Amygdala (tissue), 56 donors: ENCODE results near the gene HDAC4.

ENCODE experiments used
- DNase-seq, 56 donors: peaks; one replicate each; lab custom pipeline; 2025; lab: John Stamatoyannopoulos, UW

HDAC4 gene

DNA sequence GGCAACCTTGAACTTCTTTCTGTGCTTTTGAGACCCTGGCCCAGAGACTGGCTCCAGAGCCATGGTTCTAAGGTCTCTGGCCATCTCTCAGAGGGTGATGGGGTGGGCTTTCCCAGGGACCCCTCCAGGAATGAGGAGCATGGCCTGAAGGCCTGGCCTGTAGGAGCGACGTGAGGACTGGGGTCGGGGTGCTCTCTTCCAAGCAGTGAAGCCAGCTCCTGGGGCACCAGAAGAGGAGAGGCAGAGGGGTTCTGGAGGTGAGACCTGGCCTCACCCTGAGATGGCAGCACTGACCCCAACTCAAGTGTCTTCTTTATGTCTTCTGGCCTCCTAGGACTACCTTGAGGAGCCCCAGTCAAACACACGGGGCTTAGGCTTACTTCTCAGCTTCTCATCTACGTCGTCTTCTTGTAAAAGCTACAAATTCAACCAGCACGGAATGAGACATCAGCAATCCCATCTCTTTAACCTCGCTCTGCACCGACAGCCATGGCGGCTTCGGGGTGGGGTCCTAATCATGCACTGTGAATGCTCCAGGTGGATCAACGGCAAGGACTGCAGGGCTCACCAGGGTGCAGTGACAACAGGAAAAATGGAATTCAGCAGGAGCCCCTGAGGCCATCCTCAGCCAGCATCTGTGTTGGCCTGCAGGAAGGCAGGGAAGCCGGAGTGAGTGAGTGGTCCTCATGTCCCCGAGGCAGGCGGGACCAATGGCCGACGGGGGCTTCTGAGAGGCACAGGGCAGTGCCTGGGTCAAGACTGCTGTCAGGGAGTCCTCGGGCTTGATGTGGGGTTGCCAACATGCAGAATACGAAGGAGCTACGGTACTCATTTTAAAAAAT, 214.1 kb downstream of the HDAC4 start:
- DNase-seq = no peak

DNA sequence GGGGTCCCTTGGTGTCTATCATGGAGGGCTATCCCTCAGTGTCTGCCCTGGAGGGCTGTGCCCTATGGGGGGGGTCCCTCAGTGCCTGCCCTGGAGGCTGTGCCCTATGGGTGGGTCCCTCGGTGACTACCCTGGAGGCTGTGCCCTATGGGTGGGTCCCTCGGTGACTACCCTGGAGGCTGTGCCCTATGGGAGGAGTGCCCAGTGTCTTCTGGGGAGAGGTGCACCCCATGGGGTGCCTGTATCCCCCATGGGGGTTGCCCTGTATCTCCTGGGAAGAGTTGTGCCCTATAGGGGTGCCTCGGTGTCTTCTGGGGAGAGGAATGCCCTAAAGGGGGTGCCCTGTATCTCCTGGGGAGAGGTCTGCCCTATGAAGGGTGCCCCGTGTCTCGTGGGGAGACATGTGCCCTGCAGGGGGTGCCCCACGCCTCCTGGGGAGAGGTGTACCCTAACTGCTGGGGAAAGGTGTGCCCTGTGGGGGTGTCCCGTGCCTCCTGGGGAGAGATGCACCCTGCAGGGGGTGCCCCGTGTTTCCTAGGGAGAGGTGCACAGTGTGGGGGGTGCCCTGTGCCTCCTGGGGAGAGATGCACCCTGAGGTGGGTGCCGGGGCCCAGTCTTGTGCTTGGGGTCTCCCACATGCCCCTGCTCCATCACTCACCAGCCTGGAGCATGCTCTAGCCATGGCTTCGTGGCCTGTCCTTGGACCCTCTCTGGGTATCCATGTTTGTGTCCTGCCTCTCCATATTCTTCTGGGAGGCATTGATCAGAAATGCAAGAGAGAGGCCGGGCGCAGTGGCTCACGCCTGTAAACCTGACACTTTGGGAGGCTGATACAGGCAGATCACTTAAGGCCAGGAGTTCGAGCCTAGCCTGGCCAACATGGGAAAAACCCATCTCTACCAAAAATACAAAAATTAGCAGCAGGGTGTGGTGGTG, 215.6 kb downstream of the HDAC4 start:
- DNase-seq = no peak

DNA sequence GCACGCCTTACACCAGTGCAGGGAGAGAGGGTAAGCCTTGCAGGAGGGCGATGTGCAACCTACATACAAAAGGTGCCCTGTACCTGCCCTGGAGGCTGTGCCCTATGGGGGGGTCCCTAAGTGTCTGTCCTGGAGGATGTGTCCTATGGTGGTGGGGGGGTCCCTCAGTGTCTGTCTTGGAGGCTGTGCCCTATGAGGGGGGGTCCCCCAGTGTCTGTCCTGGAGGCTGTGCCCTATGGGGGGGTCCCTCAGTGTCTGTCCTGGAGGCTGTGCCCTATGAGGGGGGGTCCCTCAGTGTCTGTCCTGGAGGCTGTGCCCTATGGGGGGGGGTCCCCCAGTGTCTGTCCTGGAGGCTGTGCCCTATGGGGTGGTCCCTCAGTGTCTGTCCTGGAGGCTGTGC, 216.6 kb downstream of the HDAC4 start:
- DNase-seq = no peak

DNA sequence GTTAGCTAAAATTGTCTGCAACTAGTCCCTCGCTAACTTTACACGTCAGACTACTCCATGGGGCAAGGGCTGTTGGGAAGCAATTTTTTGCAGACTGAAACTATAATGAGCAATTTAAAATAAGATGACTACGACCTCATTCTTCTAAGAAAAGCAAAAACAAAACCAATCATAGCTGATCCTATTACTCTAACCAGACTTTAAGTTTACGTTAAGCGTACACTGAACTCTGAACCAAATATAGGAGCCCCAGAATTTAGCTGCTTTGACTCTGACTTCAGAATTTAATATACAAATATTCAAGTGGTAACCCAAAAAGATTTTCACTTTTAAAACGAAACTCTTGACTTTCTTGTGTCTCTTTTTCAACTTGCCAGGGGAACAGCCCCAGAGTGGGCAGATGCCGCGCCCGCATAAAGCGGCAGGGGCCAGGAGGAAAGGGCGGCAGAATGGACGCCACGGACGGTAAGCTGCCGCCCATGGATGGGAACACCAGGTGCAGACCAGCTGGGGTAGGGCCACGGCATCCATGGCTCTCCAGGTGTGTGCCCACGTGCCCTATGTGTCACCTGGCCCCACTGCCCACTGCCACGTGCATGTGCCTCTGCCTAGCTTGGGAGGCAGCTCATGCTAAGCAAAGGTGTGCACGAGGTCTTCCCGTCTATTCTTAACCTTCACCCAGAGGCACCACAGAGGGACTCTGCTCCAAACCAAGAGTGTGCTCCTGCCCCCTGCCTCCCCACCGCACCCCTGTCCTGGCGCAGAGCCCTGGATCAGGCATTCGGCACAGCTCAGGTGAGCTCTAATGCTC, 217.6 kb downstream of the HDAC4 start:
- no peak for DNase-seq

DNA sequence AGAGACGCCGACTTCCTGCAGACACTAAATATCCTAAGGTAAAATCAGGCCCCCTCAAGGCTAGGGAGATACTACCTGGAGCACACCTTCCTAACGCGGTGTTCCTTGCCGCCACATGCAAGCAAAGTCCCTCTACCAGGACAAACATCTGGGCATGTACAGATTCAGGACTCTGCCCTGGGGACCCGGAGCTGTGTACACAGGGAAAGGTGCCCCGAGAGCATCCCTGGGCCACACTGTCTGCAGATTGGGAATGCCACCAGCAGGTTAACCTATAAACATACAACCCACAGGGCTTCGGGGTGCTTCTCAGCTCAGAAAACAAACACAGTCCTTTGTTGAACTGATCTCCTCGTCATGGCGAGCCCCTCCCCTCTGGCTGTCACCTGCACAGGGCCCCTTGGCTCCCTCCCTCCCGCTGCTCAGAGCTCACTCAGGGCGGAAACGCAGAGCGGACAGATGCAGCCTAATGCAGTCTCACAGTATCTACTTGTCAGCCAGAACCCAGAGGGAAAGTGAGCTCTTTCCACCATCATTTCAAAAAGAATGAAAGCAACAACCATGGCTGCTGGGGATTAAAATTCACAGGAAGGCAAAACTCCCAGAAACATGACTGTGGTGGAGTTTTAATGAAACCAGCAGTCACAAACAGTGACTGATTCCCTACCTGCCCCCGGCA, 218.8 kb downstream of the HDAC4 start:
- no peak for DNase-seq

DNA sequence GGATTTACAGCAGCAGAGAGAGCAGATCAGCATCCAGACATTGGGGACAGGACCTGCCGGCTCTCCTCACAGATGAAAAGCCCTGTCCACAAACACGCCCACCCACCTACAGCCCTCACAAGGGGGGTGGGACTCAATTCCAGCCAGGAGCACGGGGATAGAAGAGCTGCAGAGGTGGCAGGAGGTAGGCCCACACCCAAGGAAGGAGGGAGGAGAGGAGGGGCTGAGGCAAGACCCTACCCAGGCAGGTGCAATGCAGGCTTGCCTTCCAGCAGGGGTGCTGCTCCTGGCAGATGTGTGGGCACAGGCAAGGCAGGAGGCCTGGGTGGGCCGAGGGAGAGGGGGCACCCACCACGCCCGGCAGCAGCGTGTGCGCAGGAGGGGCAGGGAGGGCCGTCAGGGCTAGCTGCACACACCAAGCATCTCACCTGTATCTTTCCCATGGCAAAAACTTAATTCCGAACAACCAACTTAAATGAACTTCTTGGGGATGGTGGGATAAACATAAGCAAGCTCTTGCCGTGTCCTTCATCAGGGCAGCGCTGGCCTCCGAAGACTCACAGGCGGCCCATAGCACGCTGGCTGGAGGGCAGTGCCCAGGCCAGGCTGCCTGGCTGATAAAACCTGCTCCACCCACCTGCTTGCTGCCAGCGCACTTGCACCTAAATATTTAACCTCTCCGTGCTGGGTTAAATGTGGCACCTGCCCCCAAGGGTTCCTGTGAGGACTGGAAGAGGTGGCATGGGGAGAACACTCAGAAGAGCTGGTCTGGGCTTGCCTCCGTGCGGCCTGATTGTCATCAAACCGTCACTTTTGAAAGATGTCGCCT, 219.5 kb downstream of the HDAC4 start:
- no peak for DNase-seq

DNA sequence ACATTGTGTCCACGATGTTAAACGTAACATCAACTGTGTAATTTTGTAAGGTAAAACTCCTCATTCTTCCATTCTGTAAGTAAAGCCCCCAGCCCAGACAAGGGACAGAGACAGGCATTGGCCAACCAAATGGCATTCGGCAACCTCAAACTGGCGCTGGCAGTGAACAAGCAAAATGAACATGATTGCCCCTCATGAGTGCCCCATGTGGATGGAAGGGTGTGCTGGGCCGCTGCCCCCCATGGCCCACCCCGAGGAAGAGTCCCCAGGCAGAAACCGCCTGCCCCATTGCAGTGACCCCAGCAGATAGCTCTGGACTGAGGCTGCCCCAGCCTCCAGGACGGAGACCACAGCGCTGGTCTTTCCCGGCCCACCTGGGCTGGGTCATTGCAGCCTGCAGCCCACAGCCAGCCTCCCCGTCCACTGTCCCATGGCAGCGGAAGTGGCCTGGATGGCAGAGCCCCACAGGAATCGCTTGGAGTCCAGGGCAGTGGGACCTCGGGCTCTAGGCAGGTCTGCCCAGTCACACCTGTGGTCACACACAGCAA, 220.2 kb downstream of the HDAC4 start:
- no peak for DNase-seq

DNA sequence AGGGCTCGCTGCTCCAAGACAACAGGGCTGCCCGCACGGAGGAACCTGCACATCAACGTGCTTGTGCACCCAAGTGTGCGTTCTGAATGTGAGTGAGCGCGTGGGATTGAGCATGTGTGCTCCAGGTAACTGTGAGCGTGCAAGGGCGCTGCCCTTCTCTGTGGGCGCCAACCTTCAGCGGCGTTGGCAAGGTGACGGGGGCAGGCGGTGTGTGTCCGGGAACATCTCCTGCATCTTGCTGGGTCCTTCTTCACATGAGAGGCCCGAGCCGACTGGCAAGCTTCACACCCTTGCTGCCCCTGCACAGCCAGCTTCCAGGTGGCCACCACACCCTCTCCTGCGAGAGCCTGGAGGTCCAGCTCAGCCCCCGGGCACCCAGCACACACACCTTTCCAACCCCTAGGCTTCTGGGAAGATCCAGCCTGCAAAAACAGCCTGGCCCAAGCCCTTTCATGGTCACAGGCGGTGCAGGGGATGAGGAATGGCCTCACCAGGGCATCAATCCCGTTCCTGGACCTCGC, 220.9 kb downstream of the HDAC4 start:
- DNase-seq = no peak

DNA sequence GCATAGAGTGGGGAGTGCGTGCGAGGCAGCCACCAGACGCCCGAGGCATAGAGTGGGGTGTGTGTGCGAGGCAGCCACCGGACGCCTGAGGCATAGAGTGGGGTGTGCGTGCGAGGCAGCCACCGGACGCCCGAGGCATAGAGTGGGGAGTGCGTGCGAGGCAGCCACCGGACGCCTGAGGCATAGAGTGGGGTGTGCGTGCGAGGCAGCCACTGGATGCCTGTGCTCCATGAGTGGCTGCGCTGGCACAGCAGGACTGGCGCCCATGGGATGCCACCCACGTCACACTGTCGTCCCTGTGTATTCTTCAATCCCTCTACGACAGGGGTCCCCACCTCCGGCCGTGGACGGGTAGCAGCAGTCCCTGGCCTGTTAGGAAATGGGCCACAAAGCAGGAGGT, 221.9 kb downstream of the HDAC4 start:
- DNase-seq = no peak

DNA sequence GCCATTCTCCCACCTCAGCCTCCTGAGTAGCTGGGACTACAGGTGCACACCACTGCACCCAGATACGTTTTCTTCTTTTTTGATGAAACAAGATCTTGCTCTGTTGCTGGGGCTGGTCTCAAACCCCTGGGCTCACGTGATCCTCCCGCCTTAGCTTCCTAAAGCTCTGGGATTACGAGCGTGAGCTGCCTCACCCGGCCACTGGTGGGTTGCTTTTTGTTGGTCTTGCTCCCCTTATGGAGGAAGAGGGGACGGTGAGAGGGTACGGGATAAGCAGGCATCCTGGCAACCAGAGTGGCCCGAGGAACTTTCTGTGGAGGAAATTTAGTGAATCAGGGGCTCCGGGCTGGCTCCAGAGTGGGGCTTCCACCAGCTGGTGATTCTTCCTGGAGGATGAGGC, 222.3 kb downstream of the HDAC4 start:
- no peak for DNase-seq

DNA sequence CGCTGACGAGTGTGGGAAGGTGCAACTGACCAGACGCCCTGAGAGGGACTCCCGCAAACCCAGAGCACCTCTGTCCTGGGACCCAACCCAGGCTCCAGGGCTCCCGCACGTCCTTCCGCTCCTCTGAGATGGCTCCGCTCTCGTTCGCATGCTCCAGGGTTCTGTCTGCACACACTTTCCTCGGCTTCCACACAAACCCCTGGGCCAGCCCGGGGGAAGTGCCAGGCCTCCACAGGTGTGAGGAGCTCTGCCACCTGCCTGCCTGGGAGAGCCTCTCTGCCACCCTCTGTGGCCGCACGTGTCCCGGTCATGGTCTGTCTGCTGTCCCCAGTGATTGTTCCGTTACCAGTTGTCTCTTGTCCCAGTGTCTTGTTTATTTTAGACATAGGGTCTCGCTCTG, 222.9 kb downstream of the HDAC4 start:
- DNase-seq = no peak

DNA sequence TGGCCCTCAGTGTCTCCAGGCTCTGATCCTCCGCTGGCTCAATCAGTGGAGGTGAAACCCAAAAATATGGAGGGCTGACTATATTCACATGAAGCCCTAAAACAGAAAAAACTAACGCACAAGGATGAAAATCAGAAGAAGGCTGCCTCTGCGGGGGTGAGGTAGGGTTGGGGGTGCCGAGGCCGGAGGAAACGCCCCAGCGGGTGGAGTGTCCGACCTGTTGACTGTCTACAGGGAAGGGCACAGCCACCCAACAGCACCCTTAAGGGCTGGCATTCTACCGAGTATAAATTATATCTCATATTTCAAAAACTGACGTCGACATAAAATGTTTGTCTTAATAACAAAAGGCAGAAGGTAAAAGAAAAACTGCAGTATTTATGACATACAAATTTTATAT, 223.5 kb downstream of the HDAC4 start:
- DNase-seq = no peak

DNA sequence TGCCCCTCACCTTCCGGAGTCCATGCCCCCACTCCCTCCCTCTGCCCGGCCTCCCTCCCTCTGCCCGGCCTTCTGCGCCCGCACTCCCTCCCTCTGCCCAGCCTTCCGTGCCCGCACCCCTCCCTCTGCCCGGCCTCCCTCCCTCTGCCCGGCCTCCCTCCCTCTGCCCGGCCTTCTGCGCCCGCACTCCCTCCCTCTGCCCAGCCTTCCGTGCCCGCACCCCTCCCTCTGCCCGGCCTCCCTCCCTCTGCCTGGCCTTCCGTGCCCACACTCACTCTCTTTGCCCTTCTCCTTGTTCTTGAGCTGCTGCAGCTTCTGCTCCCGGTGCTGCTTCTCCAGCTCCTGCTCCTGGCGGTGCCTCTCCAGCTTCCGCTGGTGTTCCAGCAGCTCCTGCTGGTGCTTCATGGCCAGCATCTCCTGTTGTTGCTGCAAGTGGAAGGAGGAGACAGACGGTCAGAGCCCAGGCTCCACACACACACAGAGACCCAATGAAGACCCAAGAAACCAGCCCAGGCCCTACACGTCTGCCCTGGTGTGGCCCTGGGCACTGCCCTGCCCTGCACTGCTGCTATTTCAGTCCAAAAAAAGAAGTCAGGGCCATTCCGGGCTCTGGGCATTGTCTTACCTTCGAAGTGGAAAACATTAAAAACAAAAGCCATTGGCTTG, 224.5 kb downstream of the HDAC4 start:
- peak in 15 of 56 donors; percentile 30 to 79 (median 62) for DNase-seq

DNA sequence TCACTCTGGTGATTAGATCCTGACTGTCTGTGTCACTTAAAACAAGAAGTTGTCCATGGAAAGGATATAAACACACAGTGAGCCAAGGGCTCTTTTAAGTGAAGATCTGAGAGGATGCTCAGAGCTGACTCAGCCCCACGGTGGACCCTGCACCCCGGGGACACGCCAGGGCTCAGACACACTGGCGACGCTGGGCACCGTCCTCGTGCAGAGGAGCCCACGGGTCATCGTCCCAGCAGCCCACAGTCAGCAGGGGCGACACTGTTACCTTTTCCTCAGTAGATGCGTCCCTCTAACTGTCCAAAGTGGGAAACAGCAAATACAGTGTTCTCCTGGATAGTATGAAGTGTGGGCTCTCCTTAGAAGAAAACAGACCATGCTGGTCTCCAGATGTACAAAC, 225.6 kb downstream of the HDAC4 start:
- no peak for DNase-seq

DNA sequence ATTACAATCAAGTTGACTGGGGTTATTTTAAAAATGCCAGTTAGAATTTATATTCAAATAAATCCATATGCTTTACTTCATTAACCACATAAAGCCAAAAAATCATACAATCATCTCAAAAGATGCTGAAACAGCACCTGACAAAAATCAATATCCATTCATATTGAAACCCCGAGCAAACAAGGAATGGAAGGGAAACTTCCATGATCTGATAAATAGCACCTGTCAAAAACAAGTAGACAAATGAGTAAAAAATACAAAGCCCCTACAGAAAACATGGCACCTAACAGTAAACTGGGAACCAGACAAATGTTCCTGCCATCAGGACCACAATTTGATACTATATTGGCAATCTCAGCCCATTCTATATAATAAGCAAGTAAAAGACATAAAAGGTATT, 227.5 kb downstream of the HDAC4 start:
- DNase-seq = no peak

DNA sequence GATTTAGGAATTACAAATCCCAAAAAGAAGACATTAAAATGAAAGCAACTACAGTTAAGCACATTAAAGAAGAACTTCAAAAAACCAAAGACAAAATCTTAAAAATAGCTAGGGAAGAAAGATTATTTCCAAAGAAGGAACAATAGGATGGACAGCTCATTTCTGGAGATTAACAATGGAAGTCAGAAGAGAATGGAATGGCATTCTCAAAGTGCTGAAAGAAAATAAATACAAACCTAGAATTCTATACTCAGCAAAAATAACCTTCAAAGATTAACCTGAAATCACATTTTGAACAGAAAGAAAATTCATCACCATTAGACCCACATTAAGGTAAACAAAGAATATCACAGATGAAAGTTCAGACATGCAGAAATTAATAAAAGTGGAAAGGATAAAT, 229.2 kb downstream of the HDAC4 start:
- DNase-seq = no peak

DNA sequence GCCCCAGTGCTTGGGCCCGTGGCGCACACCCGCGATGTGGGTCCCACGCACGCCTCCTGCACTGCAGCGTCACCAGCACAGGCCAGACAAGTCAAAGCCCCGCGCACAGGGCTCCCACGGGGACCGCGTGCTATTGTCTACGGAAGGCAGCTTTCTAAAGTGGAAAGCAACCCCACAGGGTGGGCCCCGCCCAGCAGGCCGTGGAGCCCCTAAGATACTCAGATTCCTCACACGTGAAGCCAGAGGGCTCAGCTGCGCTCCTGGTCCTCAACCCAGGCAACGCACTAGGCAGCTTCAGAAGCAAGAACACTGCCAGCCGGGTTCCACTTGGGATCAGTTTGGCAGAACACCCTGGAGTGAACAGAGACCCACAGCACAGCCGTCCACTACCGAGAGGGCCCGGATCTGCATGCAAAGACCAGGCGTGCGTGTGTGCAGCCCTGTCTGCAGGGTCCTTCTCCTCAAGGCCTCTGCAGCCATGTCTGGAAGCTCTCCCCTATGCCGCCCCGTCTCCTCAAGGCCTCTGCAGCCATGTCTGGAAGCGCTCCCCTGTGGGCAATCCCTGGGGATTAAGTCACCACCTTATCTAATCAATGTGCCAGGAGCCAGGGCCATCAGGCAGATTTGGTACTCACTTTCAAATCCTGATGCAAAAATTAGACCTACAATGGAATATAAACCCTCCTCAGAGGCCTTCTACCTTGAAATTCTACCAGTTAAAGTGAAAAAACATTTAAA, 231.3 kb downstream of the HDAC4 start:
- no peak for DNase-seq

DNA sequence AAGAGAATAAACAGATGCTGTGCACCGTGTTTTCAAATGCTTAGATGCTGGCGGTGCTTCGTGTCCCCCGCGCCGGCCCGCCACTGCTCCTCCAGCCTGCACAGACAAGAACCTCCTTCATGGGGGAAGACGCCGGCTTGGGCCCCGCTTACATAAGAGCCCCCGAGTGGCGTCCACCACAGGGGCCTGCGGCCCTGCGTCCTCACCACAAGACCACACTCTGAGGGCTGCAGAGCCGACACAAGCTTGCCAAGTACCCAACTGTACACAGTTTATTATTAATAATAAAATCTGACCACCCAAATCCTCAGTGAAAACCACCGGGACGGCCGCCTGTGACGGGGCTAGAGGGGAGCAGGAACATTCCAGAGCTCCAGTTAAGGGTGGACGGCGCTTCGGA, 232.2 kb downstream of the HDAC4 start:
- no peak for DNase-seq
